Retinal pigment epithelial cell (primary cell): ENCODE results near the gene PRKAA1.

ENCODE experiments used
- DNase-seq: peaks from one replicate; pipeline ENCODE4 v3.0.0-alpha.2; 2010; ENCODE audit warnings: low read depth
- H3K4me3 ChIP-seq: 2 replicates; pipeline ENCODE4 v1.5.1; 2011; ENCODE audit warnings: mild to moderate bottlenecking, low read length, control low read depth, moderate library complexity
- CTCF ChIP-seq: conservative IDR thresholded peaks from 2 replicates; pipeline ENCODE4 v1.5.1; 2011; ENCODE audit warnings: low read depth, low read length, control low read depth, inconsistent platforms

PRKAA1 gene

GRCh38 chr5:40784916-40785315 lies 13.3 kb downstream of the PRKAA1 start:
- DNase-seq: no peak
- no peak for TF ChIP-seq CTCF
- H3K4me3 ChIP-seq: no peak overlapping the region

GRCh38 chr5:40784027-40784653 lies 14.0 kb downstream of the PRKAA1 start:
- no peak for TF ChIP-seq CTCF
- H3K4me3 ChIP-seq: no peak overlapping the region
- no peak for DNase-seq

- no peak overlapping the region for H3K4me3 ChIP-seq
- DNase-seq: no peak
- TF ChIP-seq CTCF: no peak
These were observed 16.2 kb downstream of the PRKAA1 start for GRCh38 chr5:40781843-40782409.

DNA sequence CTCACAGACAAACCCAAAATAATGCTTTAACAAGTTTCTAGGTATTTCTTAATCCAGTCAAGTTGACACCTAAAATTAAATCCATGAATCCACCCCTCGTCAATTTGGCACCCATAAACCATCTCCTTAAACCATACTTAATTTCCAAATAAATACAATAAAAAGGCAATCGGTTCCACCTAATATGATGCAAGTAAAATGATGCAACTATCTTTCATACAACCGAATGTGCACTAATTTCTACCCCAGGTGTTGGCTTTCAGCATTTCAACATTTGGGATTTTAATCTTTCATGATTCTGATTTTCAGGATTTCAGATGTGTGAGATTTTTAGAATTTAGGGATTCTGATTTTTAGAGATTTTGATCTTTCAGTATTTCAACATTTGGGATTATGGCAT lies 17.3 kb downstream of the PRKAA1 start:
- TF ChIP-seq CTCF: no peak
- no peak overlapping the region for H3K4me3 ChIP-seq
- DNase-seq: no peak

- H3K4me3 ChIP-seq: no peak overlapping the region
- no peak for DNase-seq
- TF ChIP-seq CTCF: no peak
These were observed 18.0 kb downstream of the PRKAA1 start for GRCh38 chr5:40780199-40780598.

- no peak overlapping the region for H3K4me3 ChIP-seq
- no peak for DNase-seq
- TF ChIP-seq CTCF: no peak
These were observed 18.6 kb downstream of the PRKAA1 start for GRCh38 chr5:40779561-40779960.

GRCh38 chr5:40778133-40778532 lies 20.0 kb downstream of the PRKAA1 start:
- no peak overlapping the region for H3K4me3 ChIP-seq
- TF ChIP-seq CTCF: no peak
- no peak for DNase-seq
